GM18505 (cell line): ENCODE results near the gene BTK.
"Not testable (repeated sequence)": the region's sequence is repeated elsewhere in the genome, so short reads cannot be mapped to it uniquely, and the experiment has no call there.

Experiments used
- ATAC-seq: cut with Tn5 transposase; IDR thresholded peaks from one replicate; pipeline ENCODE4 v1.9.1; 2021; ENCODE audit not compliant: unreplicated experiment
- POLR2A ChIP-seq: IDR thresholded peaks from 4 replicates; pipeline ENCODE4 v1.6.1; 2011; ENCODE audit warnings: borderline replicate concordance; ENCODE audit not compliant: insufficient read depth, insufficient read length; ENCODE audit errors: extremely low read depth

BTK gene

DNA sequence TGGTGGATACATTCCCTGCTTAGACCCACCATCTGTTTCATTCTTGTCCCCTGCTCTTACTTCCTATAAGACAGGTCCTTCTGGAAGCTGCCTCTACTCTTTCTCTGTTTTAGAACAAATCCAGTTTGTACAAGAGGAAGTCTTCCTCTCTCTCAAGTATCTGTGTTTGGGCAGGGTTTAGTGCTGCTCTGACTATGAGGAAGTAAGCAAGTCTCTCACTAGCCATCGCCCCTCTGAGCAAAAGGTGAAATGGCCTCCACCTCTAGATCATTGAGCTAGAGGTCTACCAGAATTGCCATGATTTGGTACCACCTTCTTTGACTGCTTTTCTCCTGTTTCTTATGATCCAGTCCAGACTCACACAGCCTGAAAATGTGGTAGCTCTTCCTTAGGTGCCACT is 8.4 kb downstream of the BTK start:
- no peak for TF ChIP-seq POLR2A
- ATAC-seq, result no peak

- ATAC-seq, result peak; percentile 70
- TF ChIP-seq POLR2A, result no peak
Measured at GRCh38 chrX:101370888-101371504, 15.0 kb downstream of the BTK start.

- no peak for TF ChIP-seq POLR2A
- ATAC-seq, result no peak
Measured at GRCh38 chrX:101369687-101370086, 16.3 kb downstream of the BTK start.

- ATAC-seq, result no peak
- no peak for TF ChIP-seq POLR2A
Measured at GRCh38 chrX:101368800-101369199, 17.2 kb downstream of the BTK start.

DNA sequence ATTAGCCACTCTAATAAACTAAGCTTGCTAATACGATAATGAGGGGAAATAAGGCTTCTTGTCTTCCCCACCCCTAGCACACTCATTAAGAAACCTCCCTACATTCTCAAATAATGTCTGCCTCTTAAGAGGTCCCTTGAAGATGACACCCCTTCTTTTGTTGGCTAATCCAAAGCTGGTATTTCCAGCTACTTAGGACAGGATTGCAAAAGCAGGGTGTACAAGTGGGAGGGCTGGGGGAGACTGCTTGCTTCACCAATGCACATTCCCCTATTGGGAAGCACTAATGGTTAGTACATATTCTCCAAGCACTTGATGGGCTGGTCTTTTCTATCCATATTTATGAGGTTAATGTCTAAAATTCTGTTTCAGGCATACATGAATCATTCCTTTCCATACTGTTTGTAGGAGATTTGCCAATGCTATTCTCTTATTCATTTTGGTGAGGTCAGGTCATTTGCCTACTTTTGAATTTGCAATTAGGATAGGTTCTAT is 20.6 kb downstream of the BTK start:
- no peak for TF ChIP-seq POLR2A
- ATAC-seq, result no peak

- no peak for TF ChIP-seq POLR2A
- ATAC-seq, result no peak
Measured at GRCh38 chrX:101362757-101363156, 23.2 kb downstream of the BTK start.

DNA sequence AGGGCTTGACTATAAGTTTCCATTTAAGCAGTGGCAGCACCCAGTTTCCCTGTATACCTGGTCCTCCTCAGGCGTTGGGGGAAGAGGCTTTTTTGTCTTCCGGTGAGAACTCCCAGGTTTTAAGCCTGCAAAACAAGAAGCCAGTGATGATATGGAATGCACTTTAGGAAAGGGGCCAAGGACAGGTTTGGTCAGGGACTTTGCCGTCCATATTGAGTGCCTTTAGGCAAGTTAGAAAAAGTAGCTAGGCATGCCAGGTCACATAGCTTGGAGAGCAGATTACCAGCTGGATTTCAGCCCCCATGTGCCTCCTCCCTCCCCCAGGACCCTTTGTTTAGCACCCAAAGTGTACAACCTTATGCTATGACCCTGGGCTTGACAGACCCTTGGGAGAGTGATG is 23.9 kb downstream of the BTK start:
- no peak for TF ChIP-seq POLR2A
- ATAC-seq, result no peak

DNA sequence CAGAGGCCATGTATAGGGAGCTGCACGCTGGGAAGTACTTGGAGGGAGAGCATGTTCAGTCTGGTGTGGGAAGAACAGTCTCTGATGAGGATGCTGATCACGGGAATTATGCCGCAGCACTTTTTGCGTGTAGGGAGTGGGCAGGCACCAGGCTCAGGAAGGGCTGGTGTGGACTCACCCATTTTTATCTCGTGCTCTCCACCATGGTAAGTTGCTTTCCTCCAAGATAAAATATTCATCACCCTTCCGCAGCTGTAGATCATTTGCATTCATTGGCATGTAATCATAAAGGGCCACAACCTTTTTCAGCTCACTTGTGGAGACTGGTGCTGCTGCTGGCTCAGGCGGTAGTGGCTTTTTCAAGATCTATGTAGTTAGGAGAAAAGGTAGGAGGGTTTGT is 25.6 kb downstream of the BTK start:
- ATAC-seq, result no peak
- TF ChIP-seq POLR2A, result no peak

DNA sequence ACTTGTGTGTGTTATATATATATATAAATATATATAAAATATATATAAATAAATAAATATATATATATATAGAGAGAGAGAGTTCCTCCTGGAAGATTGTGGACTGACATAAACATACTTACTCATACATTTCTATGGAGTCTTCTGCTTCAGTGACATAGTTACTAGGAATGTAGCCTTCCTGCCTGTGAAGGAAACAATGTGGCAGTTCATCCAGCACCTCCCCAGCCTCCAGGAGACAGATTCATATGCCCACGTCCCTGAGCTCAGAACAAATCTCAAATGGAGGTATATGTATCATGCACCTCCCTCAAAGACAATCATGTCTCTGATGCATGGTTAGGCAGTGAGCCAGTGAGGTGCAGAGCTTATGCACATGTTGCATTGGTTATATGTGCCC is 26.0 kb downstream of the BTK start:
- ATAC-seq, result no peak
- TF ChIP-seq POLR2A, result no peak

GRCh38 chrX:101357166-101357795 is 28.7 kb downstream of the BTK start:
- no peak for TF ChIP-seq POLR2A
- no peak for ATAC-seq

GRCh38 chrX:101349193-101349562 is 36.8 kb downstream of the BTK start:
- ATAC-seq, result no peak

DNA sequence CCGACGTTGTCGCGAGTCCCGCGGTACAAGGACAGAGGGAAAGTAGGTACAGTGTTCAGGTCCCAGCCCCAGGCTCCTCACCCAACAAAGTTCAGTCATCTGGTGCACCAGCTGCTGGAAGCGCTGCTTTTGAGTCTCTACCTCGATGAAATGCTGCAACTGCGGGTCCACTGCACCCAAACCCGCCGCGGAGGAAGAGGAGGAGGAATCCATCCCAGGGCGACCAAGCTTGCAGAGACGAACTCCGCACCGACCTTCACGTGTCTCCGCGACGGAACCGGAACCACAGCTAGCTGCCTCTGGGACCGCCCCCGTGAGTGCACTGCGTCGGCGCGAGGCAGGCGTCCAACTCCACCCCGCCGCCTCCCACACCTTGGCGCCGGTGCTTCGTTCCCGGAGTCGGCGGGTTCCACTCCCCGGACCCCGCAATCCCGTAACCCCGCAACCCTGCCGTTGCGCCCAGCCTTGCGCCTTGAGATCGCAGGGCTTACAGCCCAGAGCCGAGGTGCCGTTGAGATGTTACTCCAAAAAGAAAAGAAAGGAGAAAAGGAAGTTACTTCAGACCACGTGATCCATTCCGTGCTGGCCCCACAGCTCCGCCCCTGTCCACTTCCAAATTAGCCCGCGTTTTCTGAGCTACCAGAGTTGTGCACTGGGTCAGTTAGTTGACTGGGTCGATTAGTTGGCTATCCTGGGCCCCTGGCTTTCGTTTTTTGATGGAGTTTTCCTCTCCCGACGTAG is 37.4 kb downstream of the BTK start, which contains the start of gene TIMM8A:
TIMM8A (minus strand) TSS at position 291 of the 741 bp plus-strand sequence; CDS start at position 213, 78 bp downstream.
- TF ChIP-seq POLR2A, result peak; percentile 72
- peak; percentile 95 for ATAC-seq

More at GRCh38 chrX:101349193-101349562, 36.8 kb downstream of the BTK start:
- no peak for TF ChIP-seq POLR2A

- TF ChIP-seq POLR2A, result no peak
- peak; percentile 7 for ATAC-seq
Measured at GRCh38 chrX:101347859-101348451, 38.0 kb downstream of the BTK start.

DNA sequence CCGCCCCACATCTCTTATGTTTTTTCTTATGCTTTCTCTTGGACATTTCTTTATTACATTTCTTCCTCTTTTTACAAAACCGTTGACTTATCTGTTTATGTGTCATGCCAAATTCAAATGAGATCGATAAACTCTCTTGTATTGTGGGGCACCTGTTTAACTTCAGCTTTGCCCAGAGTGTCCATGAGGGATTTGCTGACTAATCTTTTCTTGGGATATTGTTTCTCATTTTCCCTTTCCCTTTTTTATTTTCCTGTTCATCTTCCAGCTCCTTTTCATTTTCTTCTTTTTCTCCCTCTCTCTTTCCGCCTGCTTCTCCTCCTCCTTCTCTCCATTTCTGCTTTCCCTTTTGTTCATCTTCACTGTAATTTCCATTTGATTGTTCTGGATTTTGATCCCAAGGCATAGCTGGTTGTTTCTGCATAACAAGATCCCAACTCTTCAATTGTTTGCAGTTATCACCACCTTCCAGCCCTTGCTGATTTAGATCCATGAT is 48.2 kb downstream of the BTK start:
- no peak for ATAC-seq
- no peak for TF ChIP-seq POLR2A

- not testable (repeated sequence) for ATAC-seq
Measured at GRCh38 chrX:101334310-101334709, 51.7 kb downstream of the BTK start.

DNA sequence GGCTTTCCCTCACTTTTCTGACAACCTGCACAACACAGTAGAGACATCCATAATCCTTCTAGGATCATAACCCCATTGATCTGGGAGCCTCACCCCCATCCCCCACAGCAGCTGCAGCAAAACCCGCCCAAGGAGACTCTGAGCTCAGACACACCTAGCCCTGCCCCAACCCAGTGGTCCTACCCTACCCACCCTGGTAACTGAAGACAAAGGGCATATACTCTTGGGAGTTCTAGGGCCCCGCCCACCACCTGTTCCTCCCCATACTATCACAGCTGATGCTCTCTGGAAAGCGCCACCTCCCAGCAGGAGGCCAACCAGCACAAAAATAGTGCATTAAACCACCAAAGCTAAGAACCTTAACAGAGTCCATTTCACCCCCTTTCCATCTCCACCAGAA is 59.4 kb downstream of the BTK start:
- not testable (repeated sequence) for ATAC-seq
